ENCODE measurements around the gene CCDC150.
A peak's percentile ranks its signal among the peaks of the same experiment; 100 is the strongest.
"Not testable (repeated sequence)": the region's sequence is repeated elsewhere in the genome, so short reads cannot be mapped to it uniquely, and the experiment has no call there.

CCDC150 gene

DNA sequence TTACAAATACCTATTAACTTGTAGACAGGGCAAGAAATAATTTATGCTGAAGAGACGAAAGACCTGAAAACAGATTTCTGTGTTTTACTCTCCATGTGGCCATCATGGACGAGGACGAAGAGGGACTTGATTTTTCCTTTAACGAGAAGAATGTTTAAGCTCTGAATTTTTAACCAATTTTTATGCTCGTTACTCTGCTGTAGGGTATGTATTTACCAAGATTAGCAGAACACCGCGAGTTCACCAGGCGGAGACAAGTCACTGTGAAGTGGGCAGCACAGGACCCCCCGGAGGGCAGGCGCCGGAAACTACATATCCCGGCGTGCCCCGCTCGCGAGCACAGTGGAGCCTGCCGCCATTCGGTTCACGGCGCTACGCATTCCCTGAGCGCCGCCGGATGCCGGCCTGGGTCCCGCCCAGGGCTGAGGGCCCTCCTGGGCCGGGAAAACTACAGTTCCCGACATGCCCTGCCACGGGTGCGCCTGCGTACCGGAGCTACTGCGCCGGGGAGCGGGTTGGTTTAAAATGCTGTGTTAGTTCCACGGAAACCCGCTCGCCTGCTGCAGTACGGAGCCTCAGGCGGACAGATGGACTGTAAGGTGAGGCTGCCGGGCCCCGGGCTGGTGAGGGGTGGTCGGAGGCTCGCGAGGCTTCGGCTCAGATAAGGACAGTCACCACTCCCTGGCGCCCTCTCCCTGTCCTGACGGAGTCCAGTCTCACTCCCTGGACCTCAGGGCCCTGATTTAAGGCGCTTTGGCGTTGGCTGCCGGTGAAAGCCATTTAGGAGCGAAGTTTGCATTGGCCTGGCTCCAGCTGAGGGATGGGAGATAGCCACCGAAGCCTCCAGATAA, at the start of gene CCDC150:
Gene CCDC150, plus strand, starts transcription at position 536 of the 851 bp plus-strand sequence. Its CDS starts 52 bp downstream, at position 588.
- DNase-seq = peak; percentile 86

DNA sequence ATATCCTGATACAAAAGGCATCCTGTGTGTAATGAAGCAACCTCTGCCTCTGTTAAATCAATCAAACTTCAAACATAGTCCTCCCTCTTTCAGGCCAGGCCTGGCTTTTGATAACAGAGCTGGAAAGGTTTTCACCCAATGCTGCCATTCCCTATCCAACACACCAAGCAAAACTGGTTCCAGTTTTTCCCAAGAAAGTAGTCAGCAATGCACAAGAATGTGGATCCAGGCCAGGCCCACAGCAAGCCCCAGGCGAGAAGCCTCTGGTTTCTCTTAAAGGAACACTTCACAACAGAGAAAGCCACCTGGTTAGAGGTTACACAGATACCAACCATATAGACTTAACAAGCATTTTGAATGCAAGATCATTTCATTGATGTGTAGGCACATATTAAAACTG, 49.2 kb upstream of the CCDC150 start:
- DNase-seq = no peak

- no peak for DNase-seq
These were observed 48.5 kb upstream of the CCDC150 start for GRCh38 chr2:196591004-196591403.

GRCh38 chr2:196591621-196592022, 47.9 kb upstream of the CCDC150 start:
- no peak for DNase-seq

DNA sequence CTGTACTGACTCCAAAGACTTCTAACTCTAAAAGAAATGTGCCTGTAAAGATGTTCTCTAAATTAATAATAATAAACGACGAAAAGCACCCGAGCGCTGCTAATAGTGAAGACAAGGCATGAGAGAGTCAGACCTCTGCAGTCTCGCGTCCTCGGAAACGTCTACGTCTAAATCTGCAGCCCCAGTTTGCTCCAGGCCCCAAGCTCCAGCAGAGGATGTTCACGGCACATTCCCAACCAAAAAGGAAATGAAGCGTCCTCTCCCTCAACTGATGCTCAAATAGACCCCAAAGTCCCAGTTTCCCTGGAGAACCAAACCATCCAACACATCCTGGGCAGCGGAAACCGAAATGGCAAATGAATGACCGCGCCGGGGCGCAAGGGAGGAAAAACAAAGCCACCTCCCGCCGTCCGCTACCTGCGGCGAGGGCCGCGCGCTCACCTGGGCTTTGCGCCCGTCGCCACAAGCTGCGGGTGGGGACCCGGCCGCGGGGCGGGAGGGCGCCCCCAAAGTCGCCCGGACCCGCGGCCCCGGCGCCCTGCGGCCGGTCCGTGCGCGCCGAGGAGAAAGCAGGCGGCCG, 47.1 kb upstream of the CCDC150 start:
- no peak for DNase-seq

GRCh38 chr2:196592911-196593881, 46.3 kb upstream of the CCDC150 start, which contains the start of gene HECW2:
Gene HECW2, minus strand, starts transcription at chr2:196593554.
- DNase-seq = no peak

DNA sequence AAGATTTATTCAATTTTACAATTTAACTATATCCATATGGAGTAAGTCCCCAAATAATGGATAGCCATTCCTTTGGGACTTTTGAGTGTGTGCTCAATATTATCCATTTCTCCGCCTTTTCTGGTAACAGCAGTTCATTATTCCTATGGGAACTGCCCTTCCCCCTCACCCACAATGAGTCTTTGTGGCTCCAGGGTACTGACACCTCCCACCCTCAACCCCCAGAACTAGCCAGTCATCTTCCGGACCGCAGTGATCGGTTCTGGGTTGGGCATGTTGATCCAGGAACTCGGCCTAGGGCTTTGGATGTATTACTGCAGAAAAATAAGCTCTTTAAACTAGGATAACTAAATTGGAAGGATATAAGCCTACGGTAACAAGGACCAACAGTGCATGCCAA, 45.4 kb upstream of the CCDC150 start:
- no peak for DNase-seq

DNA sequence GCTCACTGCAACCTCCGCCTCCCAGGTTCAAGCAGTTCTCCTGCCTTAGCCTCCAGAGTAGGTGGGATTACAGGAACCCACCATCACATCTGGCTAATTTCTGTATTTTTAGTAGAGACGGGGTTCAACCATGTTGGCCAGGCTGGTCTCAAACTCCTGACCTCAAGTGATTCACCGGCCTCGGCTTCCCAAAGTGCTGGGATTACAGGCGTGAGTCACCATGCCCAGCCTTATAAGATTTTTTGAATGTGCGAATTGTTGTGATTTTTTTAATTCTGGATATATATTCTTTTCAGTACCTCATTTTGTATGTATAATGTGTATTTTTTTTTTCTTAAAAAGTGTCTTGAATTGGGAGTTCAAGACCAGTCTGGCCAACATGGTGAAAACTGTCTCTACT, 42.0 kb upstream of the CCDC150 start:
- DNase-seq = no peak

DNA sequence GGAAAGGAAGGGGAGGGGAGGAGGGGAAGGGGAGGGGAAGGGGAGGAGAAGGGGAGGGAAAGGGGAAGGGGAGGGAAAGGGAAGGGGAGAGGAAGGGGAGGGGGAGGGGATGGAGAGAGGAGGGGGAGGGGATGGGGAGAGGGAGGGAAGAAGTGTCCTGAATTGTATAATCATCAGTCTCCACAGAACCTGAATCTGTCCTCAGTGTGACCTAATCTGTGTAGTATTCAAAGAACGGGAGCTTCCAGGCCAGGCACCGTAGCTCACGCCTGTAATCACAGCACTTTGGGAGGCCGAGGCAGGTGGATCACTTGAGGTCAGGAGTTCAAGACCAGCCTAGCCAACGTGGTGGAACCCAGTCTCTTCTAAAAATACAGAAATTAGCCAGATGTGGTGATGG, 41.1 kb upstream of the CCDC150 start:
- DNase-seq = no peak

GRCh38 chr2:196598846-196599245, 40.7 kb upstream of the CCDC150 start:
- DNase-seq = no peak

DNA sequence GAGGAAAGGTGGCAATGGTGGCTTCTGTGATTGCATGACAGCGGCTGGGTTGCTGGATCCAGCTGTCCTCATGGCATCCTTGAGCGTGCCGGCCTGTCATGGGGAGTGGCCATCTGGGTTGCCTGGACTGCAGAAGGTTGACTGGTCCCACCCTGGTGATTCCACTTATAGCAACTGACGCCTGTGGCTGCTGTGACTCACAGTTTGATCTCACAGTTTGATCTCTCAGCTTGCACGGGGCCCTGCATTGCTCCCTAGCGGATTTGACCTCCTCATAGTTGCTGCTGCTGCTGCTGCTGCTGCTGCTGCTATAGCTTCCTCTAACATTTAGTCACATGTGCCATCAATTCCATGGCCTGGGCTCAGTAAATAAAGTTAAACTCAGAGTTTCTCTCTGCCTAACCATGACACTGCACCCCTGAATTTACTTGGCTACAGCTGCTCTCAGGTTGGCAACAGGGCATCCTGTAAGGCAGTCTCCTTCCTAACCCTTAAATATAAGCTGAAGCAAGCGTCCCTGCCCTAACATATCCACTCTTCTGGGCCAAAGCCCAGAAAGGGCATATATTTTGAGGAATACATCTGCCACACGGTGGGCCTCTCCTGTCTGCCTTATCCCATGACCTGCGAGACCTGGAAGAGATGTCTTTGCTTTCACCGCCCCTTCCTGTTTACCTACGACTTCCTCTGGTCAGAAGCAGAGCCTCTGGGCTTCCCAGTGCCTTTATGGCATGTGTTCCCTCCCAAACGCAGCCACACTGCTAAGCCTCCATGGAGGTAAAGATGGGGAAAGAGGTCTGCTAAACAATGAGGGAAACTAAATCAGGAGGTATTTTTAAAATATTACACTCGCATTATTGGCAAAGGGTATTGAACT, 37.8 kb upstream of the CCDC150 start:
- DNase-seq = no peak

- DNase-seq = no peak
These were observed 35.3 kb upstream of the CCDC150 start for GRCh38 chr2:196604196-196604595.

DNA sequence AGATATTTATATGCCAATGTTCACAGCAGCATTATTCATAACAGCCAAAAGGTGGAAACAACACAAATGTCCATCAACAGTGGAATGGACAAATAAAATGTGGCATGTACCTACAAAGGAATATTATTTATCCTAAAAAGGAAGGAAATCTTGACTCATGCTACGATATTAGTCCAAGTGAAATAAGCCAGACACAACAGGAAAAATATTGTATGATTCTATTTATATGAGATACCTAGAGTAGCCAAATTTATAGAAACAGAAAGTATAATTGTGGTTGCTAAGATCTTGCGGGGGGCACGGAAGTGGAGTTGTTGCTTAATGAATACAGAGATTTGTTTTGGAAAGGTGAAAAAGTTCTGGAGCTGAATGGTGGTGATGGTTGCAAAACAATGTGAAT, 33.0 kb upstream of the CCDC150 start:
- no peak for DNase-seq

GRCh38 chr2:196607073-196607472, 32.4 kb upstream of the CCDC150 start:
- no peak for DNase-seq

- DNase-seq = not testable (repeated sequence)
These were observed 31.6 kb upstream of the CCDC150 start for GRCh38 chr2:196607896-196608295.

GRCh38 chr2:196609806-196610205, 29.7 kb upstream of the CCDC150 start:
- DNase-seq = no peak

DNA sequence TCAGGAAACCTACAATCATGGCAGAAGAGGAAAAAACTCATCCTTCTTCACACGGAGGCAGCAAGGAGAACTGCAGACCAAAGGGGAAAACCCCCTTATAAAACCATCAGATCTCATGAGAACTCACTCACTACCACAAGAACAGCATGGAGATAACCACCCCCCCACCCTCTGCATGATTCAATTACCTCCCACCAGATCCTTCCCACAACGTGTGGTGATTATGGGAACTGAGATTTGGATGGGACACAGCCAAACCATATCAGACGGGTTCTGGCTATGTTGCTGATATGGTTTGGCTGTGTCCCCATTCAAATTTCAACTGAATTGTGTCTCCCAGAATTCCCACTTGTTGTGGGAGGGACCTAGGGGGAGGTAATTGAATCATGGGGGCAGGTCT, 28.7 kb upstream of the CCDC150 start:
- DNase-seq = no peak

DNA sequence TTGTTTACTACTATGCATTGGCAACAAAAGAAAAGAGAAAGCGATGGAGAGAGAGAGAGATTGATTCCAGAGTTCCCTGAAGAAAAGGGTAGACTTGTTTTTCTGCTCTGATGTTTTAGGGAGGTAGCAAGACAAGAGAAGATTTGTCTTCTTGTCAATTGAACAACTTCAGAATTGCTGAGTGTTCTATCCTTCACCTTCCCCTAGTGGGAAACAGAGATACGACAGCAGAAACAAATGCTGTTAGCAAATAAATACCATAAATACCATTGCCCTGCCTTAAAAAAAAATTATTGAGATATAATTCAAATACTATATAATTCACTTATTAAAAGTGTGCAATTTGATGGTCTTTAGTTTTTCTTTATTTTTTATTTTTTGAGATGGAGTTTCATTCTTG, 26.2 kb upstream of the CCDC150 start:
- no peak for DNase-seq

DNA sequence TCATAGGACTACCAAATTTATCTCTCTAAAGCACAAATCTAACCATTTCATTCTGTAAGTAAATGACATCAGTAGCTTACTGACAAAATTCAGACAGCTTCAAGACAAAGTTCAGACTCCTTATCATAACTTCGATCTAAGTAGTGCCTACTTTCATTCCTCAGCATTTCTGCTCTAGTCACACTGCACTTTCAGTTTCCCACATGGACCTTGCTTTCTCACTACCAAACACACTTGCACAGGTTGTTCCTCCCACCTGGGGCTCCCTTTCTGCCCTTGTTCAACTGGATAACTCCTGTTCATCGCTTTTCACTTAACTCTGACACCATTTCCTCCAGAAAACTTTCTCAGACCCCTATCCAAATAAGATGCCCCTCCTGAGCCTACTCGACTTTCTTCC, 22.1 kb upstream of the CCDC150 start:
- no peak for DNase-seq

- no peak for DNase-seq
These were observed 20.9 kb upstream of the CCDC150 start for GRCh38 chr2:196618661-196619060.

GRCh38 chr2:196630531-196630930, 9.0 kb upstream of the CCDC150 start:
- DNase-seq = no peak

DNA sequence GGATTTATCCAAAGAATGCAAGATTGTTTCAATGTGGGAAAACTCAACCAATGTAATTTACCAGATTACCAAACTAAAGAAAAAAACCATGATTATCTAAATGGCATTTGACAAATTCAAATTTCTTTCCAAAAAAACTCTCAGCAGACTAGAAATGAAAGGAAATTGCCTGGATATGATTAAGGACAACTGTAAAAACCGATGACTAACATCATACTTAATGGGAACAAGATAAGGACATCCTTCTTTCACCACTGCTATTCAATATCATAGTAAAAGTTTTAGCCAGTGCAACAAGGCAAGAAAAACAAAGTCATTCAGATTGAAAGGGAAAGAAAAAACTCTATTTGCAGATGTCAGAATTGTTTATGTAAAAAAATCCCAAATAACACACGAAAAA, 4.4 kb upstream of the CCDC150 start:
- no peak for DNase-seq

Measured in NCI-H1048 (cell line).